Subcutaneous abdominal adipose tissue (tissue), 5 donors: Measurements from ENCODE around the gene MLLT3.

Experiments used
- H3K27ac ChIP-seq: one replicate; pipeline ENCODE4 v1.7.0; 2013; ENCODE audit warnings: low read depth, mild to moderate bottlenecking, inconsistent platforms, low read length, moderate library complexity
- H3K27me3 ChIP-seq, 5 donors: one replicate each; pipeline ENCODE4 v1.7.0; 2013; ENCODE audit warnings: low read length in 5 of 5, inconsistent platforms in 1 of 5; ENCODE audit not compliant: control insufficient read depth in 5 of 5, insufficient read depth in 4 of 5
- H3K36me3 ChIP-seq, 5 donors: one replicate each; pipeline ENCODE4 v1.7.0; 2013; ENCODE audit warnings: low read length in 5 of 5; ENCODE audit not compliant: control insufficient read depth in 5 of 5, insufficient read depth in 5 of 5
- H3K4me1 ChIP-seq, 5 donors: one replicate each; pipeline ENCODE4 v1.7.0; 2013; ENCODE audit warnings: low read length in 5 of 5, mild to moderate bottlenecking in 3 of 5, moderate library complexity in 1 of 5; ENCODE audit not compliant: control insufficient read depth in 5 of 5, insufficient read depth in 5 of 5
- H3K4me3 ChIP-seq, 5 donors: one replicate each; pipeline ENCODE4 v1.7.0; 2013; ENCODE audit warnings: low read length in 5 of 5, low read depth in 1 of 5
- H3K9ac ChIP-seq, 5 donors: one replicate each; pipeline ENCODE4 v1.7.0; 2013; ENCODE audit warnings: low read length in 5 of 5, mild to moderate bottlenecking in 4 of 5, moderate library complexity in 3 of 5
- H3K9me3 ChIP-seq, 5 donors: one replicate each; pipeline ENCODE4 v1.7.0; 2013; ENCODE audit warnings: low read length in 5 of 5; ENCODE audit not compliant: control insufficient read depth in 5 of 5
- donor health status: healthy.
- donor health status: healthy.
- donor health status: healthy.
- donor health status: healthy.
- donor health status: healthy.

The MLLT3 gene

DNA sequence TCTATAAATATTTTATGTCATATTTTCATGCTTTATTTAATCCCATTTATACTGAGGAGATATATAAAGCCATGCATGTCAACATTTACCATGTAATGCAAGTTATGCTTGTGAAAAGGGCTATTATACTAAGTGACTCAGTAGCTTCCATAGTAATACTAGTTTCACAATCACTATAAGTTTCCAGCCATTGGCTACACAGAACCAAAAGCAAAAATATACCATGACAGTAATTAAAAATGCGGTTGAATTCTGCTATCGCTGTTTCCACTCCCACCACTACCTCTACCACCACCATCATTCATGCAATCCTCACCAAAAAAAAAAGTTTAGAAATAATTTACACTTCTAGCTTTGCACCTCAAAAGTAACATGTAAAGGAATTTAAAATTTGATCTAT, 60.2 kb downstream of the MLLT3 start:
- Histone ChIP-seq H3K36me3 (no peaks in the 10 kb centered on the region), H3K27ac (no peak overlapping the region), H3K9me3 (no peaks in the 10 kb centered on the region), H3K4me1 (peaks cover 0 to 8% (median 0%) of the 10 kb centered on the region in 5 donors), H3K9ac (no peak overlapping the region), H3K4me3 (no peak overlapping the region), H3K27me3 (no peaks in the 10 kb centered on the region)

- no peak overlapping the region for H3K9ac ChIP-seq
- no peaks in the 10 kb centered on the region for H3K27me3 ChIP-seq
- H3K4me1 ChIP-seq: peaks cover 0 to 8% (median 0%) of the 10 kb centered on the region in 5 donors
- H3K27ac ChIP-seq: no peak overlapping the region
- H3K4me3 ChIP-seq: no peak overlapping the region
- no peaks in the 10 kb centered on the region for H3K36me3 ChIP-seq
- H3K9me3 ChIP-seq: no peaks in the 10 kb centered on the region
These were observed 60.8 kb downstream of the MLLT3 start for GRCh38 chr9:20561531-20561930.

DNA sequence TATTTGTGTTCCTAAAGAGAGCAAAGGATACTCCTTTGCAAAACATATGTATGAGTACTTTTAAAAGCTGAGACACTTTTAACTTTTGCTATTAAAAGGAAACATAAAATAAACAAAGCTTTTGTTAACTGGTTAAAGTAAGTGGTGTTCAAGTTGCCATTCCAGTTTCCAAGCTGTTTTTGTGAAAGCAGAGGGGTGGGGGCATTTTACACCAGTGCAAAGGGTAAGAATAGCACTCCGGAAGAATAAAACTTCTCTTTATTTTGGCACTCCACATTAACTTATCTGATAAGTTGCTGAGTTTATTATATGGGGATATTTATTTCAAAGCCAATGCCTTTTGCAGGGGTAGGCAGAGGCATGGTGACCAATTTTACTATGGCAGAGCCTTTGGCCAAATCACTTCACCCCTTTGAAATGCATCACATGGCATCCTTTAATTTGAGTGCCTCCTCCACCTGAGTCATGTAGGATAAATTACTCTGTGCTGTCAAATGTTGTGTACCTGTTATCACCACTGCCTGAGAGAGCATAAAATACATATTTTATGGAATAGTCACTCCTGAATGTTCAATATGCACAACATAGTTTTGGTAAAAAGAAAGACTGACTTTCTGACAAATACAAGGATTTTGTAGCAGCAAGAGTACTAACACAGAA, 62.9 kb downstream of the MLLT3 start:
- no peak overlapping the region for H3K4me3 ChIP-seq
- no peaks in the 10 kb centered on the region for H3K9me3 ChIP-seq
- no peak overlapping the region for H3K27ac ChIP-seq
- no peaks in the 10 kb centered on the region for H3K27me3 ChIP-seq
- peaks cover 0 to 8% (median 0%) of the 10 kb centered on the region in 5 donors for H3K4me1 ChIP-seq
- no peaks in the 10 kb centered on the region for H3K36me3 ChIP-seq
- H3K9ac ChIP-seq: no peak overlapping the region

DNA sequence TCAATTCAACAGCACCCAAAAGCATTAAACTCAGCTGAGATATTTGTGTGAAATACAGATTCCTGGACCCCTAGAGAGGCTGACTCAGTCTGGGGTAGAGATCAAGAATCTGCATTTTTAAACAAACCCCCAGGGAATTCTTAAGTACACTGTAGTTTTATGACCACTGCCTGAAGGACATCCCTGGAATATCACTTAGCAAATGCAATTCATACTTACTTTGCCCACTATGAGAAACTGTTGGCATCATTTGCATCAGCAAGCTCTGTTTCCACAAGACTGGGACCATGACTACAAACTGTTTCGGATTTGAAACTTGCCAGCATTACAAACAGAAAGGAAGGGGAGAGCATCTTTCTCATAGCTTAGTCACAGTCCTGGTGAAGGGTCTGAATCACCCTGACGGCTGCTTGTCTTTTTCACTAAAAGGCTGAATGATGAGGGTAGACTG, 63.7 kb downstream of the MLLT3 start:
- no peak overlapping the region for H3K4me3 ChIP-seq
- no peak overlapping the region for H3K9ac ChIP-seq
- no peaks in the 10 kb centered on the region for H3K27me3 ChIP-seq
- no peaks in the 10 kb centered on the region for H3K9me3 ChIP-seq
- H3K36me3 ChIP-seq: no peaks in the 10 kb centered on the region
- H3K27ac ChIP-seq: no peak overlapping the region
- peaks cover 0 to 14% (median 0%) of the 10 kb centered on the region in 5 donors for H3K4me1 ChIP-seq

DNA sequence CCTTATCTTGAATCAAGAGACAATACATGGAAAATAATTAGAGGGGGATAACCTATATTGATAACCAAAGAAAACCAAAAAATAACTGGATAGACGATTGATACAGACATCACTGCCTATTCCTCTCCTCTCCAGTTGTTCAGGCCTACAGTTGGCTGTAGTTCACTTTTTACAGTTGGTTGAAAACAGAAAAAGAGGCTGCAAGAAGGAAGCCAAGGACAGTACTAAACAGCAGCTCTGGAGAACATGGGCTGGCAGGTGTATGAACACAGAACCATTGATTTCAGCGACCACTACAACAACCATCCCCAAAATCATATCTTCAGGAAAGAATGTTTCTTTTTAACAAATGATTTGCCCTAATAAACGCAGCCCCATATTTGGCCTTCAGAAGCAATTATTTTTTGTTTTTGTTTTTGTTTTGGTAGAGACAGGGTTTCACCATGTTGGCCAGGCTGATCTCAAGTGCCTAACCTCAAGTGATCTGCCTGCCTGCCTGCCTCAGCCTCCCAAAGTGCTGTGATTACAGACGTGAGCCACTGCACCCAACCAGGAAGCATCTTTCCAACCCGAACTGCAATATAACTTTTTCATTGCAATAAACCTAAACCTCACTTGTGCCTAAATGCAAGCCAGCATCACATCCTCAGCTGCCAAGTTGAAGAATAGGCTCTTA, 64.3 kb downstream of the MLLT3 start:
- no peaks in the 10 kb centered on the region for H3K36me3 ChIP-seq
- peaks cover 0 to 20% (median 0%) of the 10 kb centered on the region in 5 donors for H3K4me1 ChIP-seq
- no peak overlapping the region for H3K4me3 ChIP-seq
- H3K9ac ChIP-seq: no peak overlapping the region
- no peak overlapping the region for H3K27ac ChIP-seq
- H3K27me3 ChIP-seq: no peaks in the 10 kb centered on the region
- no peaks in the 10 kb centered on the region for H3K9me3 ChIP-seq

DNA sequence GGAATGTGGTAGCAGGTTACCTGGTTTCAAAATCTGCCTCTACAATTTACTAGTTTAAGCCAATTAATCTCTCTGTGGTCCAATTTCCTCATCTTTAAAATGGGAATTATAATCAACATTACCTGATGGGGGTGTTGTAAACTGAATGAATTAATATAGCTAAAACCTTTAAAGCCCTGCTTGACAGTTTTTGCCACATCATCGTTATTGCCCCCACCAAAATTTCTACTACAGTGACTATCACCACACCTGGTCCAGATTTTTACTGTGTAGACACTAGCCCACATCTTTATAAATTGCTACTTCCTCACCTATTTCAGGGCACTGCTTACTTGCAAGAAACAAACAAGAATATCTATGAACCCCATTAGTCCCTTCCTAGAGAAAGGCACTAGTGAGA, 65.0 kb downstream of the MLLT3 start:
- peaks cover 0 to 20% (median 0%) of the 10 kb centered on the region in 5 donors for H3K4me1 ChIP-seq
- H3K4me3 ChIP-seq: no peak overlapping the region
- H3K9ac ChIP-seq: no peak overlapping the region
- H3K9me3 ChIP-seq: no peaks in the 10 kb centered on the region
- no peak overlapping the region for H3K27ac ChIP-seq
- H3K27me3 ChIP-seq: no peaks in the 10 kb centered on the region
- H3K36me3 ChIP-seq: no peaks in the 10 kb centered on the region

DNA sequence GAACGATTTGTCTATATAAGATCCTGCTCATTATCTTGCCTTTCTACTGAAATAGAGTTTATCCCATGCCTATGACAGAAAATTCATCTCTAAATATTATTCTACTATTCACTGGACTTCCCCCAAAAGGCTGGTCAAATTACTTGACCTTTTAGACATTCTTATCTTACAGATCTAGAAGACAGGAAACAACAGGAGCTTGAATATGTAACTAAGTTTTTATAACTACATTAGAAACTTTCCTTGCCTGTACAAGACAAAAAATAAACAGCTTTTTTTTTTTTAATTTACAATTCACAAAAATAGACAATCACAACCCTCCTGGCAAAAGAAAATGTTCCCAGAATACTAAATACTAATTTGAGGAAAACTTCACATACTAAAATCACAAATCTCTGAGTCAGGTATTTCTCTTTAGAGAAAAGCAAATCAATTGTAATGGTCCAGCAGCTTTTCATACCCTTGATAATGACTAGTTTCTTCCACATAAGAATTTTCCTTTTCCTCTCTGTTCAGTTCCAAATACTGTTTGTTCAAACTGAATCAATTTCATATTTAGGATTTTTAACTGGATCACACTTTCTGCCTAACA, 68.6 kb downstream of the MLLT3 start:
- H3K4me3 ChIP-seq: no peak overlapping the region
- no peak overlapping the region for H3K9ac ChIP-seq
- H3K36me3 ChIP-seq: no peaks in the 10 kb centered on the region
- no peak overlapping the region for H3K27ac ChIP-seq
- no peaks in the 10 kb centered on the region for H3K9me3 ChIP-seq
- H3K27me3 ChIP-seq: no peaks in the 10 kb centered on the region
- peaks cover 0 to 19% (median 0%) of the 10 kb centered on the region in 5 donors for H3K4me1 ChIP-seq

- H3K9me3 ChIP-seq: no peaks in the 10 kb centered on the region
- no peak overlapping the region for H3K27ac ChIP-seq
- peaks cover 0 to 14% (median 0%) of the 10 kb centered on the region in 5 donors for H3K4me1 ChIP-seq
- H3K9ac ChIP-seq: no peak overlapping the region
- no peaks in the 10 kb centered on the region for H3K36me3 ChIP-seq
- H3K4me3 ChIP-seq: no peak overlapping the region
- no peaks in the 10 kb centered on the region for H3K27me3 ChIP-seq
These were observed 69.3 kb downstream of the MLLT3 start for GRCh38 chr9:20552874-20553557.

DNA sequence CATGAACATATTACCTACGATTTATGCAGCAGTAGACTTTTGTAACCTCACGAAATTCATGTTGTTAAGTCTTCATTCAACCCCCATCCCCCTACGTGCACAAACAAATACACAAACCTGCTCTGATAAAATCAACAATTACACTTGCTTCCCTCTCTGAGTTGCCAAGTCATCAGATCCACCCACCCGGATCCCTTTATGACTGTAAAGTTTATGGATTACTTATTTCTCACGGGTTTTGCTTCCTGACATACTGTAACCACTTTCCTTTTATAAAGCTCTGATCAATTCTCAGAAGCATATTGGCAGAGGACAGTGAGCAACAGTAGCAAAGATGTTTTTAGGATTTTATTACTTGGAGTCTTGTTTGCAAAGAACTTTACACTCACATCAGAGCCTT, 70.5 kb downstream of the MLLT3 start:
- no peak overlapping the region for H3K4me3 ChIP-seq
- no peaks in the 10 kb centered on the region for H3K27me3 ChIP-seq
- H3K36me3 ChIP-seq: no peaks in the 10 kb centered on the region
- H3K9ac ChIP-seq: no peak overlapping the region
- H3K27ac ChIP-seq: no peak overlapping the region
- no peaks in the 10 kb centered on the region for H3K9me3 ChIP-seq
- peaks cover 0 to 14% (median 0%) of the 10 kb centered on the region in 5 donors for H3K4me1 ChIP-seq

- no peak overlapping the region for H3K9ac ChIP-seq
These were observed 71.1 kb downstream of the MLLT3 start for GRCh38 chr9:20551236-20551635.

More at GRCh38 chr9:20551236-20551635, 71.1 kb downstream of the MLLT3 start:
- Histone ChIP-seq H3K9me3 (no peaks in the 10 kb centered on the region), H3K27me3 (no peaks in the 10 kb centered on the region), H3K4me3 (no peak overlapping the region), H3K4me1 (peaks cover 0 to 14% (median 0%) of the 10 kb centered on the region in 5 donors), H3K36me3 (no peaks in the 10 kb centered on the region), H3K27ac (no peak overlapping the region)
